ENCODE results near the gene UMPS.
A peak's percentile ranks its signal among the peaks of the same experiment; 100 is the strongest.
"Not testable (repeated sequence)": the region's sequence is repeated elsewhere in the genome, so short reads cannot be mapped to it uniquely, and the experiment has no call there.

The UMPS gene

DNA sequence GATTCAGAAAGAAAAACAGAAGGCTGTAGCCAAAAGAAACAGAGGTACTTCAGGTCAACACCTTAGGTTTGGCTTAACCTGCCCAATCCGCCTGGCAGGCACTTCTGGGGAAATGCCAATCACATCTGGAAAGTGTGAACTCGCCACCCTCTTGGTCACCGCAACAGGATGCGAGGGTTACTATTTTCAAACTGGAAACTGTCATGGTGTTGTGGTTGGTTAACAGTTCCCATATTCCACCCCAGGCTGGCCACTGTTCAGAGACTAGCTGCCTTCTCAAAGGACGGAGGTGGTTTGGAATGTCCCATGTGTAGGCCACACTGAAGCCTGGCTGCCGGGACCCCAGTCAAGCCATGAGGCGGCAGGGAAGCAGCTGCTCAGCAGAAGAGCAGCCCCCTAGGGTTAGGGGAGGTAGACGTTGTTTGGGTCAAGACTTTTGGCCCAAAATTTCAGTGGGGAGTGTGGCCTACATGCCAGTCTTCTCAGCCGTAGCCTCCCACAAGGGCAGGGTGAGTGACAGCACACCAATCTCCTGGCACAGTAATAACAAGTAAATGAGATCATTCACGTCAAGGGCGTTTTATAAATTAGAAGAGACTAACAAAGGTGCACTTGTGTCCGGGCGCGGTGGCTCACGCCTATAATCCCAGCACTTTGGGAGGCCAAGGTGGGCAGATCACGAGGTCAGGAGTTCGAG lies 54.6 kb downstream of the UMPS start:
- Mint-ChIP-seq H3K4me3 (no peak overlapping the region), H3K27me3 (peaks cover 5 to 8% of the 10 kb centered on the region in 2 donors), H3K9me3 (no peaks in the 10 kb centered on the region), H3K27ac (peak overlapping the region; percentile 63), H3K4me1 (peaks cover 17 to 22% of the 10 kb centered on the region in 2 donors), H3K36me3 (no peaks in the 10 kb centered on the region)
- DNase-seq (peak; percentile 23), ATAC-seq (replicated peaks) (peak; percentile 76 to 77)

DNA sequence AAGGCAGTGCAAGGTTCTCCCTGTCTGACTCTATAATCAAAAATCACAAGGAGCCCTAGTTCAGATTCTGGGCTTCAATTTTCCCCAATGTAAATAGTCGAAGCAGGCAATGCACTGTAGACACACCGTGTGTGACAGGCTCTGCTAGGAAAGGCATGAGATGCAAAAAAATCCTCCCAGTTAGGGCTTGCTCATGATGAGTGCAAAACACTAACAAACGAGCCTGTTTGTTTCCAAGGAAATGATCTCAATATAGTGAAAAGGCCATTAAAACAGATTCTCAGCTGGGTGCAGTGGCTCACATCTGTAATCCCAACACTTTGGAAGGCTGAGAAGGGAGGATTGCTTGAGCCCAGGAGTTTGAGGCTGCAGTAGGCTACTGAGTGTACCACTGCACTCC lies 55.7 kb downstream of the UMPS start:
- no peak for DNase-seq
- no peak overlapping the region for H3K4me3 Mint-ChIP-seq
- no peaks in the 10 kb centered on the region for H3K9me3 Mint-ChIP-seq
- H3K4me1 Mint-ChIP-seq, result peaks cover 12 to 14% of the 10 kb centered on the region in 2 donors
- H3K27me3 Mint-ChIP-seq, result peaks cover 5 to 13% of the 10 kb centered on the region in 2 donors
- no peak for ATAC-seq (replicated peaks)
- H3K27ac Mint-ChIP-seq, result no peak overlapping the region
- H3K36me3 Mint-ChIP-seq, result no peaks in the 10 kb centered on the region

DNA sequence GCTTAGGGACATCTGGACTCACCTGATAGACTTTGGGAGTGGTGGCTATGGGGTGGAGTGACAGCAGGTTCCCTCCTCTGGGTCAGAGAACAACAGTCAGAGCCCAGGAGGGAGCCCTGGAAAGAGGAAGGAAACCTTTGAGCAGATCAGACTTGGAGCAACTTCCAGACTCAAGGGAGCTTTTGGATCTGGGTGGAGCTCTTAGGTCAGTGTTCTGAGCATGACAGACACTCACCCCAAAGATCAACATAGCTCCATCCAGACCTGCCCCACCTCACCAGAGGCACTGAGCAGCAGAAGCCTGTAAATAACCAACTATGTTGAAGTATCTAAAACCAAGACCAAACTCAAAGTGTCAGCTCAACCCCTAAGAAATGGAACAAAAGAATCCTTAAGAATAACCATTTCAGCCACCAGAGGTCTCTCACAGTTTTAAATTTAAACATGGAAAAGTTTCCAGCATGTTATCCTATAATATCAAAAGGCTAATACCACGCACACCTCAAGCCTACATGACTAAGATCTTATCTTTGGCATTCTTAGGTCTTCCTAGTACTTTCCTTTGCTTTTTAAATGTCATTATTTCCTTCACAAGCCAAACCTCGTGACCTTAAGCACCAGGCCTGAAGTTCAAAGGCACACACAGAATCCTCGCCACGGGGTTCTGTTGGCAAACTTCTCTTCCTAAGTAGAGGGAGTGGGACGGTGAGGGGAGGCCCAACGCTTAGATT lies 56.4 kb downstream of the UMPS start:
- no peaks in the 10 kb centered on the region for H3K36me3 Mint-ChIP-seq
- no peaks in the 10 kb centered on the region for H3K9me3 Mint-ChIP-seq
- DNase-seq, result no peak
- H3K4me3 Mint-ChIP-seq, result no peak overlapping the region
- ATAC-seq (replicated peaks), result no peak
- H3K27me3 Mint-ChIP-seq, result peaks cover 5 to 17% of the 10 kb centered on the region in 2 donors
- no peak overlapping the region for H3K27ac Mint-ChIP-seq
- peaks cover 9 to 13% of the 10 kb centered on the region in 2 donors for H3K4me1 Mint-ChIP-seq

- Mint-ChIP-seq H3K36me3 (no peaks in the 10 kb centered on the region), H3K27ac (no peak overlapping the region), H3K4me3 (no peak overlapping the region), H3K27me3 (peaks cover 0 to 13% of the 10 kb centered on the region in 2 donors), H3K9me3 (no peaks in the 10 kb centered on the region), H3K4me1 (peaks cover 9 to 13% of the 10 kb centered on the region in 2 donors)
- ATAC-seq (replicated peaks), result peak; percentile 26 to 27
- DNase-seq, result no peak
Measured at GRCh38 chr3:124787476-124788195, 57.4 kb downstream of the UMPS start.

DNA sequence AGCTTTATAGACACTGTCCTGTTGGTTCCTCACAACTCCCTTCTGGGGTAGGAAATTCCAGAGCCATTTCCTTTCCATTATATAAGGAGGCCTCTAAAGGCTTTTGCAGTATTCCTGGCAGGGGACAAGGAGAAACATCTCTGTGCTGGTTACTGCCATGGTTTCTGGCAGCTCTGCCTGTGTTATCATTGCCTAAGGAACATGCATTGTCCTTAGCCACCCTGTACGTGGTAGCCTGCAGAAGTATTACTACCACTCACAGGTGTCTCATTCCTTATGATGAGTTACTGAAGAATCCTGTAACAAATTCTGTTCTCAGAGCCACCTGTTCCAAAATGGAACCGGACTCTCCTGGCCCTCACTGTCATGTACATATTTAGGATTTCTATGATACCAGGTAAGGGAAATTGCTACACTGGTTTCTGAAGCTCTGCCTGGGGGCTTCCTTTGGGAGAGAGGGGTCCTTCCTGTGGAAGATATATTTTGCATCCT lies 58.0 kb downstream of the UMPS start:
- DNase-seq, result no peak
- Mint-ChIP-seq H3K36me3 (no peaks in the 10 kb centered on the region), H3K27me3 (peaks cover 0 to 17% of the 10 kb centered on the region in 2 donors), H3K9me3 (no peaks in the 10 kb centered on the region), H3K27ac (no peak overlapping the region), H3K4me1 (peaks cover 9 to 13% of the 10 kb centered on the region in 2 donors), H3K4me3 (no peak overlapping the region)
- no peak for ATAC-seq (replicated peaks)

GRCh38 chr3:124789103-124789502 lies 58.9 kb downstream of the UMPS start:
- not testable (repeated sequence) for H3K4me3 Mint-ChIP-seq; H3K27ac Mint-ChIP-seq; DNase-seq; H3K9me3 Mint-ChIP-seq; ATAC-seq (replicated peaks); H3K36me3 Mint-ChIP-seq
- peaks cover 9 to 11% of the 10 kb centered on the region in 2 donors for H3K4me1 Mint-ChIP-seq
- H3K27me3 Mint-ChIP-seq, result peaks cover 0 to 17% of the 10 kb centered on the region in 2 donors

GRCh38 chr3:124791142-124791541 lies 60.9 kb downstream of the UMPS start:
- peaks cover 0 to 2% of the 10 kb centered on the region in 2 donors for H3K4me1 Mint-ChIP-seq
- no peak overlapping the region for H3K4me3 Mint-ChIP-seq
- H3K27ac Mint-ChIP-seq, result no peak overlapping the region
- H3K36me3 Mint-ChIP-seq, result no peaks in the 10 kb centered on the region
- no peaks in the 10 kb centered on the region for H3K9me3 Mint-ChIP-seq
- DNase-seq (no peak), ATAC-seq (replicated peaks) (no peak)
- peaks cover 0 to 17% of the 10 kb centered on the region in 2 donors for H3K27me3 Mint-ChIP-seq

DNA sequence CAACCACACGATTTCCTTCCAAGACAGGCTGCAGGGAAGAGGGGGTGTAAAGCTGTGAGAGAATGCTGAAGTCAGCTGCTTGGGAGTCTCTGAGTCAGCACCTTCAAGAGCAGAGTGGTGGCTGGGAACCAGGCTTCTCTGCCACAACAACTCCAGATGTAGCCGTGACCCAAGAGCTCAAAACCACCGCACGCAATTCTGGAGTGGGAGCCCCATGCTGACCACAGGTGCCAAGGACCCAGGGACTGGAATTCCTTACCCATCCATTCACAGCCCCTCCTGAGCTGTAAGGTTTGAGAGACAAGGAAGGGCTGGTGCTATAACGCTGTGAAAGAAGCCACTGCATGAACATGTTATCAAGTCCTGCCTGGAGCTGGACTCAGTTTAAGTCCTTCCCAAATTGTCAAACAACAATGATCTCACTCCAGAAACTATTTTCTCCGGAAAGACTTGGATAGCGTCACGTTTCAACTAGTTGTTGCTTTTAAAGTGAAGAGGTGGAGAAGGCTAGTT lies 61.4 kb downstream of the UMPS start:
- H3K27ac Mint-ChIP-seq, result no peak overlapping the region
- DNase-seq, result no peak

GRCh38 chr3:124792341-124793040 lies 62.2 kb downstream of the UMPS start:
- DNase-seq, result no peak
- H3K27ac Mint-ChIP-seq, result no peak overlapping the region

More for the DNA sequence above, 61.4 kb downstream of the UMPS start:
- peak; percentile 14 to 15 for ATAC-seq (replicated peaks)
- Mint-ChIP-seq H3K4me1 (peaks cover 0 to 2% of the 10 kb centered on the region in 2 donors), H3K36me3 (no peaks in the 10 kb centered on the region), H3K4me3 (no peak overlapping the region), H3K27me3 (peaks cover 0 to 17% of the 10 kb centered on the region in 2 donors), H3K9me3 (no peaks in the 10 kb centered on the region)

GRCh38 chr3:124793054-124793739 lies 62.9 kb downstream of the UMPS start:
- no peaks in the 10 kb centered on the region for H3K36me3 Mint-ChIP-seq
- DNase-seq (no peak), ATAC-seq (replicated peaks) (no peak)
- H3K4me1 Mint-ChIP-seq, result no peaks in the 10 kb centered on the region
- H3K4me3 Mint-ChIP-seq, result no peak overlapping the region
- no peaks in the 10 kb centered on the region for H3K9me3 Mint-ChIP-seq
- no peak overlapping the region for H3K27ac Mint-ChIP-seq
- peaks cover 6 to 17% of the 10 kb centered on the region in 2 donors for H3K27me3 Mint-ChIP-seq

More at GRCh38 chr3:124792341-124793040, 62.2 kb downstream of the UMPS start:
- Mint-ChIP-seq H3K36me3 (no peaks in the 10 kb centered on the region), H3K4me1 (no peaks in the 10 kb centered on the region), H3K27me3 (peaks cover 6 to 17% of the 10 kb centered on the region in 2 donors), H3K9me3 (no peaks in the 10 kb centered on the region), H3K4me3 (no peak overlapping the region)
- no peak for ATAC-seq (replicated peaks)

GRCh38 chr3:124796477-124796876 lies 66.2 kb downstream of the UMPS start:
- H3K4me1 Mint-ChIP-seq, result no peaks in the 10 kb centered on the region
- no peak for DNase-seq
- H3K4me3 Mint-ChIP-seq, result no peak overlapping the region
- H3K27ac Mint-ChIP-seq, result no peak overlapping the region
- H3K9me3 Mint-ChIP-seq, result no peaks in the 10 kb centered on the region
- peaks cover 8 to 14% of the 10 kb centered on the region in 2 donors for H3K27me3 Mint-ChIP-seq
- no peaks in the 10 kb centered on the region for H3K36me3 Mint-ChIP-seq
- ATAC-seq (replicated peaks), result no peak

DNA sequence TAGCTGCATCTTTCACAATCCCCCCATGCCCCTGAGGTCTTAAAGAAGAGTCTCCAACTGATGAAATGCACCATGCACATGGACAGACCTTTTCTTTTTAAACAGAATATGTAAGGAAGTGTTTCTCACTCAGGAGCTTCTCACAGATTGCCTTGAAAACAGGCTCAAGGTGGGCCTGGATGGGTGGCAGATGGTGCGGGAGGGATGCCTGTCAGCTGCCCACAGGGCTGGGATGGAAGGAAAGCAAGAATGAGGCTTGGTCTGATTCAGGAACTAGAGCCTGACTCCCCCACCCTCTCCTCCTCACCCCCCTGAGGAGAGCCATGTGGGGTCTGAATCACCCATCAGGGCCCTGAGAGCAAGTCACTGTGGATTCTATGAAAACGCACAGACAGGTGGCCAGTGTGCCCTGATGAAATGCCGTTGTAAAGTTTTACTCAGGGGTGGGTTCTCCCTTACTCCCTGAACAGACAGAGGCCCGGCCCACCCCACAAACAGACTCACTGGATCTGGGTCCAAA lies 67.2 kb downstream of the UMPS start:
- Mint-ChIP-seq H3K27me3 (peaks cover 10 to 20% of the 10 kb centered on the region in 2 donors), H3K27ac (no peak overlapping the region), H3K4me3 (no peak overlapping the region), H3K9me3 (no peaks in the 10 kb centered on the region), H3K4me1 (no peaks in the 10 kb centered on the region), H3K36me3 (no peaks in the 10 kb centered on the region)
- ATAC-seq (replicated peaks) (no peak), DNase-seq (no peak)

Data from stimulated activated naive B cell treated with anti-CD40 and anti-IgM and Interleukin-4, amounts not matched to agents 10 μg/mL and 1 μg/mL and 100 μg/mL, for 72 hours (primary cell).